Measurements from ENCODE around the gene PTF1A.

Gene PTF1A

DNA sequence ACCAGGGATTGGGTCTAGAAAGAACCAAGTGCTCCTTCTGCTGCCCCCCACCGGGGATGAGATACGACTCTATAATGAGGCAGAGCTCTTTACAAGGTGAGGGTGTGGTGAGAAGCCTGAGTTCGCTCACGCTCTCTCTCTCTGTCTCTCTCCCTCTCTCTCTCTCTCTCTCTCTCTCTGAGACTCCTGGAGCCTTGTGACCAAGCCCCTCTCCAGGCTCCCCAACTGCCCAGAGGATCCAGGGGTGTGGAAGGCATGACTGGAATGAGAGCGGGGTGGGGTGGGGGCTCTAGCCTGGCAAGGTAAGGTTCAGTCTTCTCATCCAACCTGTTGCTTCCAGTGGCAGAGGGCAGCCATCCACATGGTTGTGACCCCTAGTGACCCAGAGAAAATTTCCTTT is 3.1 kb upstream of the PTF1A start:
- Histone ChIP-seq H3K9ac (no peak overlapping the region), H3K36me3 (ENCODE audit: insufficient read depth) (no peaks in the 10 kb centered on the region), H4K20me1 (ENCODE audit: insufficient read depth) (no peaks in the 10 kb centered on the region), H3K4me1 (ENCODE audit: low read depth, poor library complexity, severe bottlenecking) (no peaks in the 10 kb centered on the region), H3K27ac (no peak overlapping the region), H3K27me3 (ENCODE audit: insufficient read depth, low read depth) (no peaks in the 10 kb centered on the region), H2AFZ (ENCODE audit: low read depth) (no peak overlapping the region), H3K4me3 (IDR thresholded peaks at IDR 0.05; ENCODE audit: insufficient read depth, low read depth, low read length) (no peak overlapping the region), H3K79me2 (ENCODE audit: insufficient read depth, low read depth) (no peaks in the 10 kb centered on the region), H3K4me2 (no peak overlapping the region)
- TF ChIP-seq, protein P1, sequence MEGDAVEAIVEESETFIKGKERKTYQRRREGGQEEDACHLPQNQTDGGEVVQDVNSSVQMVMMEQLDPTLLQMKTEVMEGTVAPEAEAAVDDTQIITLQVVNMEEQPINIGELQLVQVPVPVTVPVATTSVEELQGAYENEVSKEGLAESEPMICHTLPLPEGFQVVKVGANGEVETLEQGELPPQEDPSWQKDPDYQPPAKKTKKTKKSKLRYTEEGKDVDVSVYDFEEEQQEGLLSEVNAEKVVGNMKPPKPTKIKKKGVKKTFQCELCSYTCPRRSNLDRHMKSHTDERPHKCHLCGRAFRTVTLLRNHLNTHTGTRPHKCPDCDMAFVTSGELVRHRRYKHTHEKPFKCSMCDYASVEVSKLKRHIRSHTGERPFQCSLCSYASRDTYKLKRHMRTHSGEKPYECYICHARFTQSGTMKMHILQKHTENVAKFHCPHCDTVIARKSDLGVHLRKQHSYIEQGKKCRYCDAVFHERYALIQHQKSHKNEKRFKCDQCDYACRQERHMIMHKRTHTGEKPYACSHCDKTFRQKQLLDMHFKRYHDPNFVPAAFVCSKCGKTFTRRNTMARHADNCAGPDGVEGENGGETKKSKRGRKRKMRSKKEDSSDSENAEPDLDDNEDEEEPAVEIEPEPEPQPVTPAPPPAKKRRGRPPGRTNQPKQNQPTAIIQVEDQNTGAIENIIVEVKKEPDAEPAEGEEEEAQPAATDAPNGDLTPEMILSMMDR (conservative IDR thresholded peaks at IDR 0.05; ENCODE audit: low read depth, low read length), result no peak

DNA sequence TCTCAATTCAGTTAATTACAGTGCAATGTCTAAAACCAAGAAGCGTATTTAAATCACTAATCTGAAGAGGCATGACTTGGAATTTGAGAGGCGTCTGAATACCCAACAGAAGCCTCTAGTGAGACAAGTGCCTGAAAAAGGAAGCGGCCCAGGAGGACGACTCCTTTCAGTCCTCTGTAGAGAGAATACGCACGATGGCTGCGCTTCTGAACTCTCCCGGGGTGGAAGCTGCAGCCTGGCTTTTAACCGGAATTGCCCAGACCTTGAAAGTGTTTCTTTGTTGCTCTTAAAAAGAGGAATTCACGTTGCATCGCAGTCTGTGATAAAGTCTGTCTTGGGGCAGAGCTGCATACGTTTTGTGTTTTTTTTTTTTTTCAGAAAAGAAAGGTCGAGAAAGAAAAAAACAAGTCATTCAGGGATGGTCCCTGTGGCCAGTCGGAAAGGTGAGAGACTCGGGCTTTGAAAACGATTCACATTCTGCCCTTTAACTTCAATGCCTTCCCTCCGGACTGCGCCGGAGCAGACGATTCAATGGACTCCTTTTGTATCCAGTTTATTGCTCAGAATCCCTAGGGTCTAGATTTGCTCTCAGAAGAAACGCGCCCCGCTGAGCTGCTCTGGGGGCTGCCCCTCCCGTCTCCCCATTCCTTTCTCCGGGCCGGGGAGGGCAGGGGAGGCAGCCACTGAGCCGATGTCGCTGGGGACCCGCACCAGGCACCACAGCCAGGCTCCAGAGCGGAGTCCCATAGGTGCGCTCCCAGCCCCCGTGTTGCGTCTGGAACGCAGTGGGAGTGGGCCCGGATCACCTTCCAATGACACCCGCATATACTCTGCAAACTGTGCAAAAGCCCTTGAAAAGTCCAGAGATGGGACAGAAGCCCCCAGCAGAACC is 994 bp upstream of the PTF1A start:
- H3K4me2 ChIP-seq, result no peak overlapping the region
- H3K4me3 ChIP-seq (IDR thresholded peaks at IDR 0.05; ENCODE audit: insufficient read depth, low read depth, low read length), result no peak overlapping the region
- no peak overlapping the region for H2AFZ ChIP-seq (ENCODE audit: low read depth)
- no peaks in the 10 kb centered on the region for H3K79me2 ChIP-seq (ENCODE audit: insufficient read depth, low read depth)
- TF ChIP-seq, protein P1 (conservative IDR thresholded peaks at IDR 0.05; ENCODE audit: low read depth, low read length), result no peak
- no peak overlapping the region for H3K9ac ChIP-seq
- no peaks in the 10 kb centered on the region for H3K36me3 ChIP-seq (ENCODE audit: insufficient read depth)
- no peak overlapping the region for H3K27ac ChIP-seq
- no peaks in the 10 kb centered on the region for H3K27me3 ChIP-seq (ENCODE audit: insufficient read depth, low read depth)
- no peaks in the 10 kb centered on the region for H4K20me1 ChIP-seq (ENCODE audit: insufficient read depth)
- H3K4me1 ChIP-seq (ENCODE audit: low read depth, poor library complexity, severe bottlenecking), result no peaks in the 10 kb centered on the region

- H3K36me3 ChIP-seq (ENCODE audit: insufficient read depth), result no peaks in the 10 kb centered on the region
- no peaks in the 10 kb centered on the region for H3K27me3 ChIP-seq (ENCODE audit: insufficient read depth, low read depth)
- H2AFZ ChIP-seq (ENCODE audit: low read depth), result no peak overlapping the region
These were observed 761 bp downstream of the PTF1A start for GRCh38 chr10:23192712-23193434.

DNA sequence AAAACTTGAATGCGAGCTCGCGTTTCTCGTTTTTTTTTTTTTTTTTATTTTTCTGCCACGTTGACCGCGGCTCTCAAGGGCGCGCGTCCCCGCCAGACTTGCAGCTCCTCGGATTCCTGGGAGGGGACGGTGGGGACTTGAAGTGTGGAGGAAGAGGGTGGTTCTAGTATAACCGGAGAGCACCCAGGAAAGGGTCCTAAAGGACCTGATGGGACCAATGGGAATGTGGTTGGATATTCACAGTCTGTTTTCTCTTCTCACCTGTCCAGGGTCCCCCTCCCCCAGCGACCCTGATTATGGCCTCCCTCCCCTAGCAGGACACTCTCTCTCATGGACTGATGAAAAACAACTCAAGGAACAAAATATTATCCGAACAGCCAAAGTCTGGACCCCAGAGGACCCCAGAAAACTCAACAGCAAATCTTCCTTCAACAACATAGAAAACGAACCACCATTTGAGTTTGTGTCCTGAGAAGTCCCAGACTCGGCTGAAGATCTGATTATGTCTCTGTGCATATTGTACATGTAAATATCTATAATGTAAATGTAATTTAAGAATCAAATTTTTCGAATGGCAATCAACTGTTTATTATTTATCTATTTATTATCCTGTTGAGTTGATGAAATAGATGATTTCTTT is 1.4 kb downstream of the PTF1A start:
- no peak overlapping the region for H3K27ac ChIP-seq

More at GRCh38 chr10:23192712-23193434, 761 bp downstream of the PTF1A start:
- no peak overlapping the region for H3K9ac ChIP-seq
- TF ChIP-seq, protein P1 (conservative IDR thresholded peaks at IDR 0.05; ENCODE audit: low read depth, low read length), result no peak
- no peaks in the 10 kb centered on the region for H3K4me1 ChIP-seq (ENCODE audit: low read depth, poor library complexity, severe bottlenecking)
- no peaks in the 10 kb centered on the region for H3K79me2 ChIP-seq (ENCODE audit: insufficient read depth, low read depth)
- no peaks in the 10 kb centered on the region for H4K20me1 ChIP-seq (ENCODE audit: insufficient read depth)
- no peak overlapping the region for H3K4me2 ChIP-seq
- H3K4me3 ChIP-seq (IDR thresholded peaks at IDR 0.05; ENCODE audit: insufficient read depth, low read depth, low read length), result no peak overlapping the region
- no peak overlapping the region for H3K27ac ChIP-seq

More for the DNA sequence above, 1.4 kb downstream of the PTF1A start:
- Histone ChIP-seq H3K79me2 (ENCODE audit: insufficient read depth, low read depth) (no peaks in the 10 kb centered on the region), H3K4me3 (IDR thresholded peaks at IDR 0.05; ENCODE audit: insufficient read depth, low read depth, low read length) (no peak overlapping the region), H3K4me2 (no peak overlapping the region), H3K4me1 (ENCODE audit: low read depth, poor library complexity, severe bottlenecking) (no peaks in the 10 kb centered on the region), H2AFZ (ENCODE audit: low read depth) (no peak overlapping the region), H3K9ac (no peak overlapping the region), H3K27me3 (ENCODE audit: insufficient read depth, low read depth) (no peaks in the 10 kb centered on the region), H3K36me3 (ENCODE audit: insufficient read depth) (no peaks in the 10 kb centered on the region), H4K20me1 (ENCODE audit: insufficient read depth) (no peaks in the 10 kb centered on the region)
- TF ChIP-seq, protein P1 (conservative IDR thresholded peaks at IDR 0.05; ENCODE audit: low read depth, low read length), result no peak
